ENCODE data around the gene SPINK2. TPM values are rescaled to one million over a fixed set of nuclear protein-coding genes. Genes with fewer than 3 reads are reported as not detected.

SPINK2 gene
- total and polyA plus RNA-seq, 2 donors (not counting 3 experiments of a cell fraction or from before 2014, with no cell fraction given) = 0.71 TPM; not detected in 1

GRCh38 chr4:56859841-56860240 is 38.3 kb upstream of the SPINK2 start:
- H3K9me3 ChIP-seq (replicated peaks; ENCODE audit: control insufficient read depth, insufficient read depth, low read length) = no peaks in the 10 kb centered on the region
- DNase-seq (ENCODE audit: low read depth, low spot score) (no peak), FAIRE-seq (no peak)
- H3K36me3 ChIP-seq (ENCODE audit: control insufficient read depth in 2 of 2, extremely low read depth in 1 of 2, insufficient read depth in 2 of 2, low read length in 2 of 2) = no peaks in the 10 kb centered on the region
- no peaks in the 10 kb centered on the region for H3K4me1 ChIP-seq (ENCODE audit: control insufficient read depth, extremely low read depth, insufficient read depth, low read length)
- ChIA-PET CTCF (interaction anchor here (1.1 to 1.5 kb wide), 3 partner anchors 10 to 23 kb away, joined by 4 read pairs; no protein-coding TSS in a partner anchor), POLR2A (no interaction called here)
- intact Hi-C loops (cut with micrococcal nuclease) (no loop called here), dilution Hi-C loops (cut with MboI; ENCODE audit: extremely low pct_ligation_motif_present, low sequenced_read_pairs) (no loop called here)
- no peaks in the 10 kb centered on the region for H4K20me1 ChIP-seq (replicated peaks; ENCODE audit: control insufficient read depth, extremely low read depth, insufficient read depth, low read length)
- no peak overlapping the region for H2AFZ ChIP-seq (ENCODE audit: low read depth, low read length)
- no peak overlapping the region for H3K4me2 ChIP-seq (ENCODE audit: insufficient read depth, low read length)
- H3K9ac ChIP-seq (replicated peaks; ENCODE audit: extremely low read depth, insufficient read depth, low read length) = no peak overlapping the region
- TF ChIP-seq MYC (IDR thresholded peaks at IDR 0.05; ENCODE audit: low read depth, low read length) (no peak), POLR2A (IDR thresholded peaks at IDR 0.05; ENCODE audit: low read depth, low read length) (no peak), MAX (IDR thresholded peaks at IDR 0.05; ENCODE audit: insufficient read depth, insufficient read length) (no peak), POLR2AphosphoS5 (IDR thresholded peaks at IDR 0.05; ENCODE audit: insufficient read depth, low read depth, low read length) (no peak), GATA2 (IDR thresholded peaks at IDR 0.05; ENCODE audit: insufficient read depth, insufficient read length, low read depth, low read length) (no peak), FOS (IDR thresholded peaks at IDR 0.05; ENCODE audit: borderline replicate concordance, insufficient read depth, low read length) (no peak), EZH2 (IDR thresholded peaks at IDR 0.05; ENCODE audit: borderline replicate concordance, low read depth, low read length, severe bottlenecking) (no peak), CTCF (IDR thresholded peaks at IDR 0.05; ENCODE audit: extremely low read depth in 1 of 2, insufficient read depth in 1 of 2, low read depth in 1 of 2, low read length in 2 of 2) (no peak), JUN (IDR thresholded peaks at IDR 0.05; ENCODE audit: borderline replicate concordance, insufficient read depth, insufficient read length, low read depth) (no peak)
- BruUV-seq (replicated peaks) = no TSS peak
- no peak overlapping the region for H3K27ac ChIP-seq (ENCODE audit: insufficient read depth, low read depth, low read length)
- H3K9me1 ChIP-seq (replicated peaks; ENCODE audit: control insufficient read depth, extremely low read depth, insufficient read depth, low read length) = no peaks in the 10 kb centered on the region
- H3K4me3 ChIP-seq (replicated peaks in 1 of 3; ENCODE audit: insufficient read depth in 1 of 3, low read depth in 1 of 3, low read length in 3 of 3) = no peak overlapping the region
- peaks cover 10% of the 10 kb centered on the region in 2 experiments for H3K27me3 ChIP-seq (ENCODE audit: control insufficient read depth in 2 of 2, insufficient read depth in 2 of 2, low read length in 2 of 2)
- H3K79me2 ChIP-seq (ENCODE audit: control insufficient read depth, insufficient read depth, low read length) = no peaks in the 10 kb centered on the region

All from endothelial cell of umbilical vein (primary cell).